Endothelial cell of umbilical vein (primary cell): Measurements from ENCODE around the gene DHRS2.

ENCODE experiments used
- GATA2 ChIP-seq: IDR thresholded peaks from 2 replicates; pipeline ENCODE4 v1.7.0; 2011; ENCODE audit warnings: low read depth, mild to moderate bottlenecking, moderate library complexity, mixed read lengths, low read length; ENCODE audit not compliant: insufficient read length, insufficient read depth
- TF ChIP-seq, protein P1 (sequence below), 2 donors: IDR thresholded peaks; 1 replicate in 1 of 2; 2 replicates in 1 of 2; pipeline ENCODE4 v1.5.1; 2011; ENCODE audit warnings: low read length in 2 of 2, mild to moderate bottlenecking in 2 of 2, moderate library complexity in 2 of 2, control low read depth in 1 of 2, inconsistent platforms in 1 of 2, low read depth in 1 of 2; ENCODE audit not compliant: insufficient read depth in 1 of 2; ENCODE audit errors: extremely low read depth in 1 of 2

- TF ChIP-seq, protein P1, sequence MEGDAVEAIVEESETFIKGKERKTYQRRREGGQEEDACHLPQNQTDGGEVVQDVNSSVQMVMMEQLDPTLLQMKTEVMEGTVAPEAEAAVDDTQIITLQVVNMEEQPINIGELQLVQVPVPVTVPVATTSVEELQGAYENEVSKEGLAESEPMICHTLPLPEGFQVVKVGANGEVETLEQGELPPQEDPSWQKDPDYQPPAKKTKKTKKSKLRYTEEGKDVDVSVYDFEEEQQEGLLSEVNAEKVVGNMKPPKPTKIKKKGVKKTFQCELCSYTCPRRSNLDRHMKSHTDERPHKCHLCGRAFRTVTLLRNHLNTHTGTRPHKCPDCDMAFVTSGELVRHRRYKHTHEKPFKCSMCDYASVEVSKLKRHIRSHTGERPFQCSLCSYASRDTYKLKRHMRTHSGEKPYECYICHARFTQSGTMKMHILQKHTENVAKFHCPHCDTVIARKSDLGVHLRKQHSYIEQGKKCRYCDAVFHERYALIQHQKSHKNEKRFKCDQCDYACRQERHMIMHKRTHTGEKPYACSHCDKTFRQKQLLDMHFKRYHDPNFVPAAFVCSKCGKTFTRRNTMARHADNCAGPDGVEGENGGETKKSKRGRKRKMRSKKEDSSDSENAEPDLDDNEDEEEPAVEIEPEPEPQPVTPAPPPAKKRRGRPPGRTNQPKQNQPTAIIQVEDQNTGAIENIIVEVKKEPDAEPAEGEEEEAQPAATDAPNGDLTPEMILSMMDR (IDR thresholded peaks at IDR 0.05; ENCODE audit: extremely low read depth in 1 of 2, insufficient read depth in 1 of 2, low read depth in 1 of 2, low read length in 2 of 2): no peak
- no peak for TF ChIP-seq GATA2
These were observed 3.8 kb downstream of the DHRS2 start for GRCh38 chr14:23639891-23640523.
